UCSD-AML1 (cell line): ENCODE measurements around the gene IFT88.
A peak's percentile ranks its signal among the peaks of the same experiment; 100 is the strongest.

Source experiments
- DNase-seq: peaks from one replicate; lab custom pipeline; 2025; ENCODE audit not compliant: unreplicated experiment; lab: John Stamatoyannopoulos, UW

Gene IFT88

GRCh38 chr13:20682061-20682460 lies 115.1 kb downstream of the IFT88 start:
- no peak for DNase-seq

- DNase-seq: no peak
These were observed 117.1 kb downstream of the IFT88 start for GRCh38 chr13:20684041-20684440.

DNA sequence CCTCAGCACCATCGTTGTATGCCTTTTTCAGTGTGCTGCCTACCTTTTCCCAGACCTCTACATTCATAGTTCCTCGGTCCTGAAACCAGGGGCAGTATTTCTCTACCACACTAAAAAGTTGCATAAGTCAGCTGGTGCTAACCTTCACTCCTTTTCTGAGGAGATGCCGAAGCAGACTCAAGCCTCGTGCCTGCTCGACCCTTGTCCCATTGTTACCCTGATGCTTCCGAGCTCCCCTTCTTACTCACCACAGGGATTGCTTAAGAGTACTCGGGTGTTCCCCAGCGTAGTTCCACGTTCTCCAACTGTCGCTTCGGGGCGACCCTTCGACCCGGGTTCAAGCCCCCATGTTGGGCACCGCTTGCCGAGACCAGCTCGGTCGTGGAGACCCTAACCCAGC lies 117.6 kb downstream of the IFT88 start:
- no peak for DNase-seq

- DNase-seq: no peak
These were observed 118.1 kb downstream of the IFT88 start for GRCh38 chr13:20685092-20685491.

- DNase-seq: no peak
These were observed 119.2 kb downstream of the IFT88 start for GRCh38 chr13:20686167-20686566.

- DNase-seq: no peak
These were observed 120.1 kb downstream of the IFT88 start for GRCh38 chr13:20686863-20687579.

DNA sequence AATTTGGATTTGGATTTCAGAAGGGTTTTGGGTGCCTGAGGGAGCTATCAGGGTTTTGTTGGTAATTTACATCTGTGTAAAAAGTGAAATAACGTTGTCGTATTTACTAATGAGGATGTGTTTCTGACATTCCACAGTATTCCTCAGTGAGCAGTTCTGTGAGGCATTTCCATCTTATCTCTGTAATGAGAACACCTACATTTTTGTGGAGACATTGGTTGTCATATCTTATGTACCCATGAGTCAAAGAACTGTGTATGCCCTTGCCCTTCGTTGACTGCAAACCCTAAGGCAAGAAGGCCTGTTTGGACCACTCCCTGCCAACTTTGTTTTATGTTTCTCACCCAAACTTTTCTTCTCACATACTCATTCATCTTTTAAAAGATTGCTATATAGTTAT lies 122.3 kb downstream of the IFT88 start:
- DNase-seq: no peak

- no peak for DNase-seq
These were observed 124.7 kb downstream of the IFT88 start for GRCh38 chr13:20691616-20692015.

GRCh38 chr13:20696073-20696472 lies 129.1 kb downstream of the IFT88 start:
- no peak for DNase-seq

DNA sequence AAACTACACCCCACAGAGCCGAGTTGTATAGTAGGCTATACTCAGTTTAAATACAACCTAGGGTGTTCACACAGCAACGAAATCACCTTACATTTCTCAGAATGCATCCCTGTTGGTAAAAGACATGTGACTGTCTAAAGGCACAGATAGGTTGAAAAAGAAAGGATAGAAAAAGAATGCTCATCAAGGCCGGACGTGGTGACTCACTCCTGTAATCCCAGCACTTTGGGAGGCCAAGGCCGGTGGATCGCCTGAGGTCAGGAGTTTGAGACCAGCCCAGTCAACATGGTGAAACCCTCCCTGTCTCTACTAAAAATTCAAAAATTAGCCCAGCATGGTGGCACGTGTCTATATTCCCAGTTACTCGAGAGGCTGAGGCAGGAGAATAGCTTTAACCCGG lies 132.8 kb downstream of the IFT88 start:
- no peak for DNase-seq

DNA sequence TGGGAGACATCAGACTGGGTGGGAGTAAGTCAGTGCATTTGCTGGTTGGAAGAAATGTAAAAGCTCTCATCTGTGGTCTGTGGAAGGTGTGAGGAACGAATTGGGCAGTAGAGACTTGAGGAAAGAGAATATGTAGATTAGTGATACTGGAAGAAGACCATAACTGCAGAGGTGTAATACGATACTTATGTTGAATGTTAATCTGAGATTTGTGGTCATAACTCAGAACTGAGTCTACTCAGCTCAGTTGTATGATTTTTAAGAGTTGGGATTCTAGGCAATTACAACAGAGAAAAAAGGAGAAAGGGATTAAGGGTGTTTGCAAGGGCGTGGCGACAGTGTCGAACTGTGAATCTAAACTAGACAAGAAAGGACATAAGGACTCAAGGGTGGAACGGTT lies 133.3 kb downstream of the IFT88 start:
- no peak for DNase-seq

- no peak for DNase-seq
These were observed 134.5 kb downstream of the IFT88 start for GRCh38 chr13:20701461-20701860.

- no peak for DNase-seq
These were observed 135.6 kb downstream of the IFT88 start for GRCh38 chr13:20702530-20702914.

DNA sequence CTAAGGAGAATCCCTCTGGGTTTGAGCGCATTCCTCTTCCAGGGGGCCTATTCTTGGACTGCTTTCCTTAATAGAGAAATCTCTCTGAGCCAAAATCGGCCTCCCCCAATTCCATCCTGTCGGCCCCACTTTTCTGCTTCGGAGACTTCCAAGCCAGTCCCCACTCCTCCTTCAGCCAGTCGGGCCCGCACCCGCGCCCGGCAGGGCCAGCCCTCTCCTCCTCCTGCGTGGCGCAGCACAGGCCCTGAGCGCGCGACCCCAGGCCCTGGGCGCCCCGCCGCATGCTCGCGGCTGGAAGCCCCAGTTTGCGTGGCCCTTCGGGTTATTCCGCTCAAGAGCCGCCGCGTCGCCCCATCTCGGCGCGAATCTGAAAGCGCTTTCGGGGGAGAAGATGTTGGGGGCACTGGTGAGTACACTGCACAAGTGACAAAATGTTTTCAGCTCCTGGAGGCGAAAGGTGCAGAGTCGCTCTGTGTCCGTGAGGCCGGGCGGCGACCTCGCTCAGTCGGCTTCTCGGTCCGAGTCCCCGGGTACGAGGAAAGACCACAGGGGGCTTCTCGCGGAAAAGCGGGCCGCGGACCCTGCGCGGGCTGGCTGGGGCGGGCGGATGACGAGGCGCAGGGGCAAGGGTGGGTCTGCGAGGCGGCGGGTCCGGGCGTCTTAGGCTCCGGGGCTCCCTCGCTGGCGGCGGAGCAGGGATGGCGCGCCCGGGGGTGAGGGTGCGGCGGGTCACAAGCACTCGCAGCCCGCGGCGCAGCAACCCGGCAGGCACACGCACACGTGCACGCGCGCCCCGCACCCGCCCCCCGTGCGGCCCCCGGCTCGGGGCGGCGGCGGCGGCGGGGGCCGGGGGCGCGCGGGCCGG lies 136.2 kb downstream of the IFT88 start, which contains the start of gene IL17D:
Gene IL17D (plus strand): TSS at position 785 of the 865 bp plus-strand sequence. CDS start 303 bp downstream, outside the sequence.
- peak; percentile 62 for DNase-seq

GRCh38 chr13:20703780-20704458 lies 137.0 kb downstream of the IFT88 start:
- peak; percentile 82 for DNase-seq

DNA sequence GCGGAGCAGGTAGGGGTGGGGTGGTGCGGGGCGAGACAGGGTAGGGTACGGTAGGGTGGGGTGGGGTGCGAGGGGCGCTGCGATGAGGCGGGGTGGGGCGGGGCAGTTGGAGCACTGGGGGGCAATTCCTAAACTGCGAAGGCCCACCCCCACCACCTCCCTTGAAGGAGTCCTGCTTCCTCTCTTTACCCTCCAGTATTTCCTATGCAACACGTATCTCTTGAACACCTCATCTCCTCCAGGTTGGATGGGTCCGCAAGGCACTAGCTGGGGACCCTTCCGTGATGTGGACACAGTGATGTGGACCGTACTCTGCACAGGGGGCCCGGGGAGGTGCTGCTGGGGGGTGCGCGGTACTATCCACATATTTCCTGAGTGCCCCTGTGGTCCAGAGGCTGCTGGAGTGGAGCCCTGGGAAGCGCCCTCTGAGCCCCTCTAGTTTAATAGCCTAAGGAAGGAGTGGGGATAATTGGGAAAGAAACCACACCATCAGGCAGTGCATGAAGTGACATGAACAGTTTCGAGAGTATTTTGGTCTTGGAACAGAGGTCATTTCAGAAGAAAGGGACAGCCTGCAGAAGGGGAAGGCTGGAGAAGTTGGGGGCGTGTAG lies 137.6 kb downstream of the IFT88 start:
- no peak for DNase-seq

- DNase-seq: no peak
These were observed 139.7 kb downstream of the IFT88 start for GRCh38 chr13:20706661-20707060.

DNA sequence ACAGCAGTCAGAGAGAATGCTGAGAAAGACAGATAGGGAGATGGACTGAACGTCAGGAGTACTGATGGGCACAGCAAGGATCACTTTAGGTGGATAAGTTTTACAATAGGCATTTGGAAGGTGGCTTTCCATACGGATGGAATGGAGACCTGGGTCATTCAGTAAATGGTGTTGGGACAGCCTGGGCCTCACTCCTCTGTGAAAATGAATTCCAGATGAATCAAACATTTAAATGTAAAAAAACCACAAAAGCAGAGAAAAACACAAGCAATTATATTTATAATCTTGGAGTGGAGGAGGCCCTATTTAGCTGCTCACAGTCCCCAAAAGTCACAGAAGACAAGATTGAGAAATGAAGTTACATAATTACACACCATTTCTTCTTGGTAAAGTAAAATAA lies 141.3 kb downstream of the IFT88 start:
- DNase-seq: no peak

DNA sequence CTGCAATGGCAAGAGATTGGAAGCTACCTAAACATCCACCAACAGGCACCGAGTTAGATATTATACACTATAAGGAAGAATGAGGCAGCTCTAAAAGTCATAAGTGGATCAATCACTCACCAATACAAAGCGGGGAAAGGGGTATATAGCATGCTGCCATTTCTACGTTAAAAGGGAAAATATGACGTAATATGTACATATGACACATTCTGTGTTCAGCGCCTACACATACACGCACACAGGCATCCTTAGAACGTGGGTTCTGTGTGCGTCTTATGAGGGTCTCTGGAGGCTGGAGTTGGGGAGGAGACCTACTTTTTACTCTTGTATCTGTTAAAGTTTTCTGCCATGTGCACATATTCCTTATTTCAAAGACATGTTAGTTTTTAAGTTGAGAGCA lies 142.4 kb downstream of the IFT88 start:
- DNase-seq: no peak

DNA sequence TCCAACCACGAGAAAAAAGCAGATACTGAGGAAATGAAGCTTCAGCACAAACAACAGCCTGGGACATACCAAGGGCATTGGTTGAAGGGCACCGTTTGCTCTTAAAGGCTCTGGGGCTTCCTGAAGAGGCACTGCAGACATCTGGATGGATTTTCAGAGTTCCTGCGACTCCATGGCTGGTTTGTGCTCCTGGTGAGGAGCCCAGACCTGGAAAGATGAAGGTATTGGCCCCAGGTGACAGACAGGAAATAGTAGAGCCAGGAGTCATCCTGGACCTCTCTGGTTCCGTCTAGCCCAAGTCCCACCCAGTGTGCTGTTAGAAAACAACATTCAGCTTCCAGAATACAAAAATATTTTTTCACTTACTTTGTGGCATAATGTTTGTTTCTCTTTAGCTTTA lies 142.8 kb downstream of the IFT88 start:
- DNase-seq: no peak

DNA sequence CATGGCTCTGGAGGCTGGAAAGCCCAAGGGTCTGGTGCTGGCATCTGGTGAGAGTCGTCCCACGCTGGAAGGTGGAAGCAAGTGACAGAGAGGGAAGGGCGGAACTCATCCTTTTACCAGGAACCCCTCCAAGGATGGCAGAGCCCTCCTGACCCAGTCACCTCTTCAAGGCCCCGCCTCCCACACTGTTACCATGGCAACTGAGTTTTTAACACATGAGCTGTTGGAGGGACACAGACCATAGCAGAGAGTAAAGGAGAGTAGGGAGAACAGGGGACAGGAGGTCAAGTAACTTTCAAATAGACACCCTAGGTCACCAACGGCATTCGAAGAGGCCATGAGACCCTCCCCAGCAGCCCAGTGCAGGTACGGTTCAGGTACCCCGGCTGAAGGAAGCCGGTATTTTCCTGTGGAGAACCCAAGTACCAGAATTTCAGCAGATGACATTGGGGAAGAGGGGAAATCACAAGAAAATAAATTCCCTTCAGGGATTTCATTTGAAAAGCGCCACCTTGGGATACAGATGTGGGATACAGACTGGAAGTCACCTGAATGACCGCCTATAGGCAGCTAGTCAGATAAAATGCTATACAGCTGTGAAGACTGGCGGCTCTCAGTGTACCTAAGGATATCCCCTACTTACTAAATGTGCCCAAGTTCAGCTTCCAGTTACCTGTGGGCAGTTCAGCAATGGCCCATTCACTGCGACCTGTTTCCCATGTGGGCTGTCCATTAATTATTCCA lies 144.5 kb downstream of the IFT88 start:
- DNase-seq: no peak
